NCI-H2107 (cell line): Measurements from ENCODE around the gene PCNX1.

Experiments used
- DNase-seq: peaks from one replicate; lab custom pipeline; 2025; lab: John Stamatoyannopoulos, UW

PCNX1 gene

GRCh38 chr14:71163842-71164629 is 256.8 kb downstream of the PCNX1 start:
- DNase-seq, result no peak
